Thyroid gland (tissue), 4 donors: ENCODE results near the gene CPLANE2.

Source experiments
- CTCF ChIP-seq, 6 experiments: fragments of 200-600 bp in 3 of 6; fragments of 450-650 bp in 3 of 6; sonication (generic) in 3 of 6; IDR thresholded peaks; one replicate each; pipeline ENCODE4 v1.5.1; 2016 to 2019; ENCODE audit warnings: antibody characterized with exemption in 6 of 6, mild to moderate bottlenecking in 2 of 6, inconsistent platforms in 1 of 6, moderate library complexity in 1 of 6
- POLR2A ChIP-seq, 2 donors: fragments of 450-650 bp; IDR thresholded peaks; one replicate each; pipeline ENCODE4 v1.6.1; 2017; ENCODE audit warnings: antibody characterized with exemption in 2 of 2, mild to moderate bottlenecking in 2 of 2, moderate library complexity in 1 of 2

- TF ChIP-seq CTCF (IDR thresholded peaks at IDR 0.05) (no peak), POLR2A (IDR thresholded peaks at IDR 0.05) (no peak)
Observed at GRCh38 chr1:16281765-16282164, 44.8 kb upstream of the CPLANE2 start.
